HCT116 (cell line): Measurements from ENCODE around the gene C1orf185. TPM values are rescaled to one million over a fixed set of nuclear protein-coding genes. Genes with fewer than 3 reads are reported as not detected.

Experiments used
- ATAC-seq: fragments of 200-7000 bp; cut with Tn5 transposase; 2 replicates; pipeline ENCODE4 v1.9.1; 2020; ENCODE audit warnings: mild to moderate bottlenecking, moderate library complexity
- BruUV-seq: library from RNA; stranded (reverse); fragments of 400-500 nt; replicated peaks from 2 replicates; lab custom pipeline; 2021; lab: Mats Ljungman, UMichigan
- CTCF ChIA-PET: fragments of 300-600 bp; sonication (Branson Sonifier 250); formaldehyde crosslinking; loops from one replicate; lab custom pipeline; 2021; ENCODE audit warnings: antibody characterized with exemption; lab: Charles Lee
- POLR2A ChIA-PET: fragments of 300-600, 350-600 bp; sonication (Branson Sonifier 250); formaldehyde crosslinking; loops from one replicate; lab custom pipeline; 2021; ENCODE audit warnings: antibody characterized with exemption; lab: Charles Lee
- RAD21 ChIA-PET, 2 experiments: fragments of 300-600 bp; sonication (Branson Sonifier 250); formaldehyde crosslinking; loops; one replicate each; lab custom pipeline; 2023; ENCODE audit warnings: low total read pairs in 2 of 2; ENCODE audit not compliant: uncharacterized antibody in 2 of 2, unreplicated experiment in 2 of 2, low non-redundant PET in 1 of 2; lab: Charles Lee
- DNase-seq: peaks from one replicate; pipeline ENCODE4 v3.0.0-alpha.2; 2010; ENCODE audit warnings: low read depth, low spot score
- H2AFZ ChIP-seq: fragments of 200-600 bp; shearing (Covaris generic), sonication (generic); 2 replicates; pipeline ENCODE4 v1.6.1; 2017; ENCODE audit warnings: low read depth, mixed run types, mixed read lengths, antibody characterized with exemption, low read length; ENCODE audit not compliant: poor library complexity, severe bottlenecking
- H3K27ac ChIP-seq: 2 replicates; pipeline ENCODE4 v1.5.1; 2012; ENCODE audit warnings: low read depth, low read length
- H3K27me3 ChIP-seq: fragments of 200-600 bp; sonication (generic); 2 replicates; pipeline ENCODE4 v1.6.1; 2016; ENCODE audit warnings: mixed run types, low read length, mixed read lengths; ENCODE audit not compliant: insufficient read depth
- H3K36me3 ChIP-seq, 2 experiments: fragments of 200-500 bp in 1 of 2; fragments of 200-600 bp in 1 of 2; sonication (Bioruptor generic) in 1 of 2; sonication (generic) in 1 of 2; 2 replicates each; pipeline versions ENCODE4 v1.5.1 to v1.6.1; 2014 to 2016; ENCODE audit warnings: low read length in 2 of 2, inconsistent platforms in 1 of 2, mixed read lengths in 1 of 2, mixed run types in 1 of 2; ENCODE audit not compliant: insufficient read depth in 2 of 2, control insufficient read depth in 1 of 2
- H3K4me1 ChIP-seq, 2 experiments: fragments of 200-600 bp in 1 of 2; sonication (generic) in 1 of 2; 2 replicates each; pipeline versions ENCODE4 v1.5.1 to v1.6.1; 2012 to 2017; ENCODE audit warnings: low read length in 2 of 2, inconsistent platforms in 1 of 2, mild to moderate bottlenecking in 1 of 2, mixed read lengths in 1 of 2, mixed run types in 1 of 2, moderate library complexity in 1 of 2; ENCODE audit not compliant: insufficient read depth in 2 of 2, control insufficient read depth in 1 of 2
- H3K4me2 ChIP-seq: fragments of 200-600 bp; sonication (generic); 2 replicates; pipeline ENCODE4 v1.6.1; 2017; ENCODE audit warnings: mixed run types, low read length, mixed read lengths
- H3K4me3 ChIP-seq, 2 experiments: fragments of 200-600 bp in 1 of 2; sonication (generic) in 1 of 2; replicated peaks in 1 of 2; 2 replicates each; pipeline ENCODE4 v1.5.1; 2011 to 2016; ENCODE audit warnings: low read length in 2 of 2, control low read depth in 1 of 2, low read depth in 1 of 2, mild to moderate bottlenecking in 1 of 2, mixed read lengths in 1 of 2, mixed run types in 1 of 2
- H3K79me2 ChIP-seq: fragments of 200-600 bp; sonication (generic); 2 replicates; pipeline ENCODE4 v1.6.1; 2017; ENCODE audit warnings: mild to moderate bottlenecking, mixed run types, low read length, moderate library complexity, mixed read lengths; ENCODE audit not compliant: insufficient read depth
- H3K9ac ChIP-seq: fragments of 200-600 bp; sonication (generic); 2 replicates; pipeline ENCODE4 v1.6.1; 2016; ENCODE audit warnings: low read length, mixed read lengths
- H3K9me2 ChIP-seq: fragments of 200-600 bp; sonication (generic), shearing (Covaris generic); 2 replicates; pipeline ENCODE4 v1.6.1; 2017; ENCODE audit warnings: mixed run types, mild to moderate bottlenecking, moderate library complexity; ENCODE audit not compliant: insufficient read depth
- H3K9me3 ChIP-seq, 2 experiments: fragments of 200-500 bp in 1 of 2; fragments of 200-600 bp in 1 of 2; sonication (Bioruptor generic) in 1 of 2; sonication (generic) in 1 of 2; 2 replicates each; pipeline ENCODE4 v1.6.1; 2014 to 2017; ENCODE audit warnings: low read length in 2 of 2, mixed read lengths in 2 of 2, inconsistent platforms in 1 of 2, low read depth in 1 of 2, mild to moderate bottlenecking in 1 of 2, mixed run types in 1 of 2, moderate library complexity in 1 of 2; ENCODE audit not compliant: control insufficient read depth in 1 of 2, insufficient read depth in 1 of 2
- H4K20me1 ChIP-seq: fragments of 200-600 bp; sonication (generic), shearing (Covaris generic); 2 replicates; pipeline ENCODE4 v1.6.1; 2017; ENCODE audit warnings: mixed run types, mild to moderate bottlenecking, moderate library complexity; ENCODE audit not compliant: insufficient read depth
- ATF3 ChIP-seq: IDR thresholded peaks from 2 replicates; pipeline ENCODE4 v1.6.1; 2012
- CBX3 ChIP-seq: IDR thresholded peaks from 2 replicates; pipeline ENCODE4 v1.6.1; 2012; ENCODE audit warnings: low read depth
- EGR1 ChIP-seq: IDR thresholded peaks from 2 replicates; pipeline ENCODE4 v1.6.1; 2012; ENCODE audit warnings: low read depth
- ELF1 ChIP-seq: IDR thresholded peaks from 2 replicates; pipeline ENCODE4 v1.6.1; 2012; ENCODE audit warnings: low read depth, borderline replicate concordance
- EZH2 ChIP-seq: fragments of 200-600 bp; sonication (generic); IDR thresholded peaks from 2 replicates; pipeline ENCODE4 v1.6.1; 2017; ENCODE audit warnings: antibody characterized with exemption, mixed run types
- EZH2phosphoT487 ChIP-seq: fragments of 200-600 bp; IDR thresholded peaks from 2 replicates; pipeline ENCODE4 v1.6.1; 2018; ENCODE audit warnings: antibody characterized with exemption, borderline replicate concordance
- FOSL1 ChIP-seq: IDR thresholded peaks from 2 replicates; pipeline ENCODE4 v1.6.1; 2012; ENCODE audit warnings: low read depth
- MAX ChIP-seq: IDR thresholded peaks from 2 replicates; pipeline ENCODE4 v1.6.1; 2012
- POLR2AphosphoS5 ChIP-seq: IDR thresholded peaks from 2 replicates; pipeline ENCODE4 v1.6.1; 2011; ENCODE audit warnings: mild to moderate bottlenecking, low read depth, low read length, moderate library complexity
- SP1 ChIP-seq: IDR thresholded peaks from 2 replicates; pipeline ENCODE4 v1.6.1; 2012; ENCODE audit warnings: low read depth
- ZBTB33 ChIP-seq: IDR thresholded peaks from 2 replicates; pipeline ENCODE4 v1.6.1; 2011; ENCODE audit warnings: mild to moderate bottlenecking, low read length, moderate library complexity; ENCODE audit not compliant: insufficient replicate concordance; ENCODE audit errors: extremely low read depth
- intact Hi-C: fragments of 100-400 bp; cut with micrococcal nuclease; formaldehyde crosslinking; loops from 2 replicates; pipeline ENCODE4 v1.10.0; 2022
- total RNA-seq: library from RNA; stranded (reverse); gene quantifications from one replicate; pipeline ENCODE4 v1.2.1, GENCODE V29; 2021; ENCODE audit not compliant: unreplicated experiment

C1orf185 gene
- total RNA-seq, 1 experiment from 2014 or later, result not detected

GRCh38 chr1:51097171-51097570, 4.9 kb upstream of the C1orf185 start:
- ChIA-PET POLR2A (no interaction called here), CTCF (no interaction called here)
- no peaks in the 10 kb centered on the region for H4K20me1 ChIP-seq
- no peak overlapping the region for H2AFZ ChIP-seq
- H3K9me3 ChIP-seq, result no peaks in the 10 kb centered on the region
- ATAC-seq (no peak), DNase-seq (no peak)
- no peak overlapping the region for H3K4me3 ChIP-seq
- BruUV-seq, result no TSS peak
- intact Hi-C loops, result no loop called here
- TF ChIP-seq MAX, result no peak
- no peak for TF ChIP-seq POLR2AphosphoS5
- TF ChIP-seq ATF3, result no peak
- no peak for TF ChIP-seq EGR1
- no peak for TF ChIP-seq FOSL1
- TF ChIP-seq ZBTB33, result no peak
- no peak for TF ChIP-seq SP1
- no peak for TF ChIP-seq ELF1
- no peak for TF ChIP-seq EZH2phosphoT487
- TF ChIP-seq EZH2, result no peak
- TF ChIP-seq CBX3, result no peak
- TF ChIP-seq, all 23 proteins: peak for 0
- H3K9ac ChIP-seq, result no peak overlapping the region
- no peaks in the 10 kb centered on the region for H3K9me2 ChIP-seq
- no peaks in the 10 kb centered on the region for H3K4me1 ChIP-seq
- H3K36me3 ChIP-seq, result no peaks in the 10 kb centered on the region
- RAD21 ChIA-PET, result no interaction called here
- no peak overlapping the region for H3K27ac ChIP-seq
- no peaks in the 10 kb centered on the region for H3K79me2 ChIP-seq
- no peaks in the 10 kb centered on the region for H3K27me3 ChIP-seq
- H3K4me2 ChIP-seq, result no peak overlapping the region
